B cell (primary cell): ENCODE data around the gene ST6GALNAC5. TPM values are rescaled to one million over a fixed set of nuclear protein-coding genes. Genes with fewer than 3 reads are reported as not detected.

Experiments
- ATAC-seq: fragments of 200-7000 bp; cut with Tn5 transposase; one replicate; pipeline ENCODE4 v1.10.0; 2021; ENCODE audit warnings: low read depth, mild to moderate bottlenecking, moderate number of reproducible peaks, moderate library complexity
- CTCF ChIA-PET: fragments of 350-600 bp; sonication (Branson Sonifier 250); formaldehyde crosslinking; loops from one replicate; lab custom pipeline; 2021; ENCODE audit warnings: antibody characterized with exemption, inconsistent platforms; lab: Charles Lee
- POLR2A ChIA-PET: fragments of 350-600 bp; sonication (Branson Sonifier 250); formaldehyde crosslinking; loops from one replicate; lab custom pipeline; 2021; ENCODE audit warnings: antibody characterized with exemption; lab: Charles Lee
- DNase-seq: peaks from one replicate; pipeline ENCODE4 v3.0.0; 2013
- H2AFZ ChIP-seq: 2 replicates; pipeline ENCODE4 v1.6.1; 2012; ENCODE audit warnings: mild to moderate bottlenecking, low read depth, low read length; ENCODE audit not compliant: insufficient read depth, poor library complexity, severe bottlenecking
- H3K27ac ChIP-seq, 2 donors: 1 replicate in 1 of 2; 2 replicates in 1 of 2; pipeline ENCODE4 v1.5.1; 2012 to 2013; ENCODE audit warnings: low read length in 2 of 2, mild to moderate bottlenecking in 2 of 2, moderate library complexity in 1 of 2
- H3K27me3 ChIP-seq, 4 experiments: fragments of 200-600 bp in 1 of 4; sonication (generic) in 1 of 4; replicated peaks in 1 of 4; 1 replicate in 2 of 4; 2 replicates in 2 of 4; pipeline versions ENCODE4 v1.6.1 to v1.7.0; 2013 to 2016; ENCODE audit warnings: low read length in 3 of 4, mild to moderate bottlenecking in 2 of 4, mixed read lengths in 1 of 4, moderate library complexity in 1 of 4; ENCODE audit not compliant: insufficient read depth in 4 of 4, control insufficient read depth in 3 of 4; ENCODE audit errors: control extremely low read depth in 1 of 4
- H3K36me3 ChIP-seq, 2 experiments: replicated peaks in 1 of 2; 1 replicate in 1 of 2; 2 replicates in 1 of 2; pipeline versions ENCODE4 v1.6.1 to v1.7.1; 2013; ENCODE audit warnings: low read length in 1 of 2; ENCODE audit not compliant: insufficient read depth in 2 of 2, control insufficient read depth in 1 of 2; ENCODE audit errors: control extremely low read depth in 1 of 2, extremely low read depth in 1 of 2
- H3K4me1 ChIP-seq, 2 donors: fragments of 200-600 bp in 1 of 2; sonication (generic) in 1 of 2; 1 replicate in 1 of 2; 2 replicates in 1 of 2; pipeline versions ENCODE4 v1.5.1 to v1.6.1; 2013 to 2017; ENCODE audit warnings: low read length in 2 of 2; ENCODE audit not compliant: control insufficient read depth in 2 of 2, insufficient read depth in 2 of 2
- H3K4me2 ChIP-seq: replicated peaks from 2 replicates; pipeline ENCODE3; 2012; ENCODE audit warnings: mild to moderate bottlenecking, low read depth, low read length; ENCODE audit not compliant: poor library complexity, severe bottlenecking
- H3K4me3 ChIP-seq, 5 experiments: fragments of 200-600 bp in 1 of 5; sonication (generic) in 1 of 5; 1 replicate in 3 of 5; 2 replicates in 2 of 5; pipeline versions ENCODE4 v1.5.1 to v1.7.0; 2011 to 2016; ENCODE audit warnings: low read length in 4 of 5, mild to moderate bottlenecking in 4 of 5, low read depth in 2 of 5, control low read depth in 1 of 5, moderate library complexity in 1 of 5; ENCODE audit not compliant: insufficient read depth in 1 of 5; ENCODE audit errors: control extremely low read depth in 1 of 5, extremely low read depth in 1 of 5
- H3K79me2 ChIP-seq: fragments of 200-600 bp; sonication (generic); one replicate; pipeline ENCODE4 v1.6.0; 2016; ENCODE audit warnings: low read length; ENCODE audit not compliant: control insufficient read depth, insufficient read depth
- H3K9ac ChIP-seq: fragments of 200-600 bp; sonication (generic); 2 replicates; pipeline ENCODE4 v1.6.1; 2017; ENCODE audit warnings: mild to moderate bottlenecking, low read length, moderate library complexity
- H3K9me3 ChIP-seq, 3 donors: one replicate each; pipeline versions ENCODE4 v1.6.1 to v1.7.1; 2013; ENCODE audit warnings: low read length in 2 of 3; ENCODE audit not compliant: control insufficient read depth in 2 of 3, insufficient read depth in 1 of 3; ENCODE audit errors: control extremely low read depth in 1 of 3
- H4K20me1 ChIP-seq: 2 replicates; pipeline ENCODE4 v1.6.0; 2012; ENCODE audit warnings: mild to moderate bottlenecking, low read length; ENCODE audit not compliant: insufficient read depth, control insufficient read depth, poor library complexity, severe bottlenecking
- H3K27ac Mint-ChIP-seq: one replicate; pipeline ENCODE4 v1.8.0; 2021; ENCODE audit warnings: mixed read lengths
- H3K27me3 Mint-ChIP-seq: one replicate; pipeline ENCODE4 v1.8.0; 2021; ENCODE audit warnings: mixed read lengths
- H3K4me1 Mint-ChIP-seq: one replicate; pipeline ENCODE4 v1.8.0; 2021; ENCODE audit warnings: mixed read lengths
- H3K4me3 Mint-ChIP-seq: one replicate; pipeline ENCODE4 v1.8.0; 2021; ENCODE audit warnings: mixed read lengths
- H3K9me3 Mint-ChIP-seq: one replicate; pipeline ENCODE4 v1.8.0; 2022; ENCODE audit warnings: mixed read lengths; ENCODE audit not compliant: insufficient read depth
- CTCF ChIP-seq: fragments of 200-600 bp; IDR thresholded peaks from one replicate; pipeline ENCODE4 v1.8.0; 2022; ENCODE audit warnings: antibody characterized with exemption, mild to moderate bottlenecking
- EZH2 ChIP-seq: IDR thresholded peaks from 2 replicates; pipeline ENCODE4 v1.6.1; 2012; ENCODE audit warnings: borderline replicate concordance, low read depth, mild to moderate bottlenecking, moderate library complexity, low read length; ENCODE audit not compliant: insufficient read depth, poor library complexity, severe bottlenecking
- WGBS: methylation state at CpG from one replicate; pipeline ENCODE4 v1.1.5; 2013; ENCODE audit warnings: missing lambda C conversion rate; ENCODE audit not compliant: insufficient coverage; 5-methylcytosine and 5-hydroxymethylcytosine counted together
- intact Hi-C: fragments of 100-400 bp; cut with micrococcal nuclease; formaldehyde crosslinking; loops from one replicate; pipeline ENCODE4 v1.10.0; 2022
- polyA plus RNA-seq: library from polyadenylated mRNA; depleted of rRNA; stranded (reverse); fragments of >200 nt; gene quantifications from 2 replicates; pipeline ENCODE4 v1.2.3, GENCODE V29; 2012
- total RNA-seq, 2 donors: library from RNA; stranded (reverse); fragments of 120-200 nt in 1 of 2; gene quantifications; 1 replicate in 1 of 2; 2 replicates in 1 of 2; pipeline versions ENCODE4 v1.2.3 to v1.2.4, GENCODE V29; 2013 to 2022

The ST6GALNAC5 gene
- total and polyA plus RNA-seq, 2 donors (not counting 1 experiment from before 2014, with no cell fraction given), result not detected

GRCh38 chr1:76948846-76949245 is 81.6 kb downstream of the ST6GALNAC5 start:
- Histone ChIP-seq H3K4me2 (no peak overlapping the region), H3K27me3 (no peaks in the 10 kb centered on the region), H3K36me3 (no peaks in the 10 kb centered on the region), H3K27ac (no peak overlapping the region), H3K9ac (no peak overlapping the region), H3K9me3 (no peaks in the 10 kb centered on the region), H4K20me1 (no peaks in the 10 kb centered on the region), H3K79me2 (no peaks in the 10 kb centered on the region), H3K4me3 (no peak overlapping the region), H2AFZ (no peak overlapping the region), H3K4me1 (no peaks in the 10 kb centered on the region)
- no peaks in the 10 kb centered on the region for H3K27me3 Mint-ChIP-seq
- no peaks in the 10 kb centered on the region for H3K9me3 Mint-ChIP-seq
- intact Hi-C loops, result no loop called here
- no peak for DNase-seq
- ChIA-PET POLR2A (no interaction called here), CTCF (no interaction called here)
- no peak for TF ChIP-seq EZH2
- no peak for TF ChIP-seq CTCF
- no peak overlapping the region for H3K4me3 Mint-ChIP-seq
- no peak overlapping the region for H3K27ac Mint-ChIP-seq
- no peaks in the 10 kb centered on the region for H3K4me1 Mint-ChIP-seq
- ATAC-seq, result no peak

- H3K27ac Mint-ChIP-seq, result no peak overlapping the region
- H3K4me3 ChIP-seq, result no peak overlapping the region
- no peaks in the 10 kb centered on the region for H3K27me3 Mint-ChIP-seq
- no peaks in the 10 kb centered on the region for H3K4me1 ChIP-seq
- H3K4me2 ChIP-seq, result no peak overlapping the region
- no peaks in the 10 kb centered on the region for H3K27me3 ChIP-seq
- no peaks in the 10 kb centered on the region for H4K20me1 ChIP-seq
- H3K36me3 ChIP-seq, result no peaks in the 10 kb centered on the region
- ChIA-PET POLR2A (no interaction called here), CTCF (no interaction called here)
- 81% methylated on average over 3 of the region's 3 CpGs for WGBS
- H3K27ac ChIP-seq, result no peak overlapping the region
- no peaks in the 10 kb centered on the region for H3K9me3 Mint-ChIP-seq
- no peaks in the 10 kb centered on the region for H3K9me3 ChIP-seq
- no peak overlapping the region for H2AFZ ChIP-seq
- intact Hi-C loops, result no loop called here
- no peaks in the 10 kb centered on the region for H3K79me2 ChIP-seq
- DNase-seq, result no peak
- H3K9ac ChIP-seq, result no peak overlapping the region
- TF ChIP-seq EZH2, result no peak
- TF ChIP-seq CTCF, result no peak
- ATAC-seq, result no peak
- H3K4me3 Mint-ChIP-seq, result no peak overlapping the region
- H3K4me1 Mint-ChIP-seq, result no peaks in the 10 kb centered on the region
These were observed 82.2 kb downstream of the ST6GALNAC5 start for GRCh38 chr1:76949503-76949902.
